CD4-positive, alpha-beta T cell treated with Interleukin-15 for 4 hours (primary cell): ENCODE data around the gene ABHD6.
"Not testable (repeated sequence)": the region's sequence is repeated elsewhere in the genome, so short reads cannot be mapped to it uniquely, and the experiment has no call there.

Source experiments
- DNase-seq: peaks from one replicate; pipeline ENCODE4 v3.0.0-alpha.2; 2020; ENCODE audit warnings: low spot score

Gene ABHD6

GRCh38 chr3:58237238-58237940, at the start of gene ABHD6:
ABHD6 (plus strand) TSS chr3:58237792; CDS start chr3:58256587, 18,795 bp downstream.
- DNase-seq: peak; percentile 82

- DNase-seq: no peak
Observed at GRCh38 chr3:58188173-58188564, 49.4 kb upstream of the ABHD6 start.

GRCh38 chr3:58188921-58189451, 48.6 kb upstream of the ABHD6 start:
- no peak for DNase-seq

- DNase-seq: no peak
Observed at GRCh38 chr3:58189691-58190090, 47.9 kb upstream of the ABHD6 start.

- no peak for DNase-seq
Observed at GRCh38 chr3:58190291-58190690, 47.3 kb upstream of the ABHD6 start.

GRCh38 chr3:58190882-58191281, 46.7 kb upstream of the ABHD6 start:
- no peak for DNase-seq

GRCh38 chr3:58191361-58191991, 46.1 kb upstream of the ABHD6 start:
- DNase-seq: no peak

- no peak for DNase-seq
Observed at GRCh38 chr3:58192069-58192468, 45.5 kb upstream of the ABHD6 start.

- DNase-seq: no peak
Observed at GRCh38 chr3:58193682-58194407, 43.7 kb upstream of the ABHD6 start.

- no peak for DNase-seq
Observed at GRCh38 chr3:58197588-58197987, 40.0 kb upstream of the ABHD6 start.

- DNase-seq: no peak
Observed at GRCh38 chr3:58198362-58198761, 39.2 kb upstream of the ABHD6 start.

- DNase-seq: no peak
Observed at GRCh38 chr3:58198804-58199203, 38.8 kb upstream of the ABHD6 start.

- DNase-seq: no peak
Observed at GRCh38 chr3:58200121-58200709, 37.4 kb upstream of the ABHD6 start.

GRCh38 chr3:58200846-58201355, 36.7 kb upstream of the ABHD6 start:
- DNase-seq: no peak

- not testable (repeated sequence) for DNase-seq
Observed at GRCh38 chr3:58201451-58201850, 36.1 kb upstream of the ABHD6 start.

GRCh38 chr3:58202917-58203360, 34.7 kb upstream of the ABHD6 start:
- no peak for DNase-seq

- no peak for DNase-seq
Observed at GRCh38 chr3:58203541-58203940, 34.1 kb upstream of the ABHD6 start.

- no peak for DNase-seq
Observed at GRCh38 chr3:58204720-58205119, 32.9 kb upstream of the ABHD6 start.

- no peak for DNase-seq
Observed at GRCh38 chr3:58205981-58206380, 31.6 kb upstream of the ABHD6 start.

GRCh38 chr3:58206406-58207011, 31.1 kb upstream of the ABHD6 start:
- DNase-seq: no peak

- DNase-seq: no peak
Observed at GRCh38 chr3:58207954-58208353, 29.6 kb upstream of the ABHD6 start.

GRCh38 chr3:58209933-58210332, 27.7 kb upstream of the ABHD6 start:
- DNase-seq: no peak
